Transverse colon (tissue), 4 donors: ENCODE results near the gene LRP1B.

ENCODE experiments used
- POLR2A ChIP-seq: fragments of 450-650 bp; IDR thresholded peaks from one replicate; pipeline ENCODE4 v1.6.1; 2016; ENCODE audit warnings: antibody characterized with exemption, mild to moderate bottlenecking, moderate library complexity
- POLR2AphosphoS5 ChIP-seq, 3 donors: sonication (generic); formaldehyde crosslinking; IDR thresholded peaks; one replicate each; pipeline ENCODE4 v1.6.1; 2016; ENCODE audit warnings: antibody characterized with exemption in 3 of 3
- TF ChIP-seq, protein P1 (sequence below), 5 experiments: fragments of 200-600 bp in 3 of 5; fragments of 450-650 bp in 2 of 5; sonication (generic) in 3 of 5; IDR thresholded peaks; 1 replicate in 2 of 5; 2 replicates in 3 of 5; pipeline ENCODE4 v1.5.1; 2016 to 2017; ENCODE audit warnings: antibody characterized with exemption in 5 of 5, inconsistent platforms in 3 of 5, mild to moderate bottlenecking in 2 of 5, moderate library complexity in 1 of 5

DNA sequence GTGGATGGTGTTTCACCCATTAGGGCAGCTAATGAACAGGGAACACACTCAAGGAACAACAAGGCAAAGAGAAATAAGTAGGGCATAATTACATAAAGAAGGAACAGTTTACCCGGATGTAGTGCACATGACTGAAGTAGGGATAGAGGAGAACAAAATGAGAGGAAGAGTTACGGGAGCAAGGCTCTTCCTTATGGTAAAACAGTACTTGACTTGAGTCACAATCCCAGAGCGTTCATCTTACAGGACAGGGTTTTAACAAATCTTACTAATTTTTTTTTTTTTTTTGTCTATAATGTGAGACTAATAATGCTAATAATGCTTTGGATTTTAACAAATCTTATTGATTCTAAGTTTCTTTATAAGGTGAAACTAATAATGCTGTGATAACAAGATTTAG is 1329.5 kb downstream of the LRP1B start:
- TF ChIP-seq POLR2AphosphoS5 (IDR thresholded peaks at IDR 0.05), result no peak
- TF ChIP-seq, protein P1, sequence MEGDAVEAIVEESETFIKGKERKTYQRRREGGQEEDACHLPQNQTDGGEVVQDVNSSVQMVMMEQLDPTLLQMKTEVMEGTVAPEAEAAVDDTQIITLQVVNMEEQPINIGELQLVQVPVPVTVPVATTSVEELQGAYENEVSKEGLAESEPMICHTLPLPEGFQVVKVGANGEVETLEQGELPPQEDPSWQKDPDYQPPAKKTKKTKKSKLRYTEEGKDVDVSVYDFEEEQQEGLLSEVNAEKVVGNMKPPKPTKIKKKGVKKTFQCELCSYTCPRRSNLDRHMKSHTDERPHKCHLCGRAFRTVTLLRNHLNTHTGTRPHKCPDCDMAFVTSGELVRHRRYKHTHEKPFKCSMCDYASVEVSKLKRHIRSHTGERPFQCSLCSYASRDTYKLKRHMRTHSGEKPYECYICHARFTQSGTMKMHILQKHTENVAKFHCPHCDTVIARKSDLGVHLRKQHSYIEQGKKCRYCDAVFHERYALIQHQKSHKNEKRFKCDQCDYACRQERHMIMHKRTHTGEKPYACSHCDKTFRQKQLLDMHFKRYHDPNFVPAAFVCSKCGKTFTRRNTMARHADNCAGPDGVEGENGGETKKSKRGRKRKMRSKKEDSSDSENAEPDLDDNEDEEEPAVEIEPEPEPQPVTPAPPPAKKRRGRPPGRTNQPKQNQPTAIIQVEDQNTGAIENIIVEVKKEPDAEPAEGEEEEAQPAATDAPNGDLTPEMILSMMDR (IDR thresholded peaks at IDR 0.05), result no peak
- no peak for TF ChIP-seq POLR2A
